Kasumi-1 (cell line): ENCODE results near the gene JAML.

Experiments used
- DNase-seq, 2 experiments: peaks; one replicate each; lab custom pipeline; 2025; lab: John Stamatoyannopoulos, UW

Gene JAML

GRCh38 chr11:118215765-118216164, 9.0 kb downstream of the JAML start:
- DNase-seq = no peak

DNA sequence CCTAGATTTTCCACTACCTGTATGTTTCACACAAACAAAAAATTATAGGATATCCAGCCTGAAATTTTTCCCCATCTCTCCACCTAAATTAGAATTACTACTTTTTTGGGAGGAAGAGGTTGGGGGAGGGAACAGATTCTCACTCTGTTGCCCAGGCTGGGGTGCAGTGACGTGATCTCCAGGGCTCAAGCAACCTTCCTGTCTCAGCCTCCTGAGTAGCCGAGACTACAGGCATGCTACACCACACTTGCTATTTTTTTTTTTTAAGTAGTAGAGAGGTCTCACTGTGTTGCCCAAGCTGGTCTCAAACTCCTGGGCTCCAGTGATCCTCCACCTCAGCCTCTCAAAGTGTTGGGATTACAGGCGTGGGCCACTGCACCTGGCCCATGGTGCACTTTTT, 9.5 kb downstream of the JAML start:
- DNase-seq = no peak

GRCh38 chr11:118214210-118214914, 10.4 kb downstream of the JAML start:
- DNase-seq = peak; percentile 67 to 83

GRCh38 chr11:118213781-118214180, 11.0 kb downstream of the JAML start:
- DNase-seq = no peak

DNA sequence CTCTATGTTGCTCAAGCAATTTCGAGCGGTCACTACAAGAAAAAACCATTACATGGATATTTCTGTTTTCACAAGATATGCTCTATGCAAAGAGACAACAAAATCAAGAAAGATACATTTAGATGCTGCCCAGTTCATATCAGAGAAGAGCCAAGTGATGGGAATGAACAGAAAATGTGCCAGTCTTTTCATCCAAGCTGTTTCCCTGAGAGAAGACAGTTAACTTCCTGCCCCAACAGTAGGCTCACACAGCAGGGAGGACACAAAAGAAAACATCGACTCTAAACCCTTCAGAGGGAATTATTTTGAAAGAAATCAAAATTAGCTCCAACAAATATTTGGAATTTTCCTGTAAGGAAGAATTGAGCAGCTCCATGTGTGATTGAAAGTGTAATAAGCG, 11.6 kb downstream of the JAML start:
- DNase-seq = no peak

DNA sequence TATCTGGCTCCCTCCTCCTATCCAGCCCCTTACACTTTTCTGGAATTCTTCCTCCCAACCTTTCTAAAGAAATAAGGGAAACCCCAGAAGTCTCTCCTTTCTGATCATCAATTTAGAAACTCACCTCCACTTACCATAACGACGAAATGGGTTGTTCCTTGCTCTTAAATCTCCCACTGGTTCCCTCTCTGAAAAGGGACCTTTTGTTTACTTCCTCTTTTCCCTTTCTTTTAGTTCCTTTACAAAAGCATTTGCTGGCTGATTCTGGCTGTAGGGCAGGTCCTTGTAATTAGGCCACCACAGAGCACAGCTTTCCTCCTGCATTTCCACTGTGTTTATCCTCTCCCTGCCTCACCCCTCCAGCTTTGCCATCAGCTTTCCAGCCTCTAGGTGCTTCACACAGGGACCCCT, 12.0 kb downstream of the JAML start:
- DNase-seq = peak; percentile 43 to 56

GRCh38 chr11:118212131-118212725, 12.6 kb downstream of the JAML start:
- no peak for DNase-seq

DNA sequence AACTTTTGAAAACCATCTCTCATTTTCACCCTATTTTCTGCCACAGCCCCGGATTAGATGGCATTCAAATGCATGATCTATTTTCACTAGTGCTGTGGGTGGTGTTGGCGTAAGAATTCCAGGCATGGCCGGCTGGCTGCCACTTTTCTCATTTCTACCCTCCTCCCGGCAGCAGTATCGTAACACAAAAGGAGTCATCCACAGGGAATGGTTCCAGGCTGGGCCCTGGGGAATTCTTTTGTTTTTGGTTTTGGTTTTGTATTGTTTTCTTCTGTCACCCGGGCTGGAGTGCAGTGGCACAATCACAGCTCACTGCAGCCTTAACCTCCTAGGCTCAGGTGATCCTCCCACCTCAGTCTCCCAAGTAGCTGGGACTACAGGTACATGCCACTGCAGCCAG, 13.8 kb downstream of the JAML start:
- no peak for DNase-seq

- no peak for DNase-seq
Observed at GRCh38 chr11:118210323-118210722, 14.5 kb downstream of the JAML start.

DNA sequence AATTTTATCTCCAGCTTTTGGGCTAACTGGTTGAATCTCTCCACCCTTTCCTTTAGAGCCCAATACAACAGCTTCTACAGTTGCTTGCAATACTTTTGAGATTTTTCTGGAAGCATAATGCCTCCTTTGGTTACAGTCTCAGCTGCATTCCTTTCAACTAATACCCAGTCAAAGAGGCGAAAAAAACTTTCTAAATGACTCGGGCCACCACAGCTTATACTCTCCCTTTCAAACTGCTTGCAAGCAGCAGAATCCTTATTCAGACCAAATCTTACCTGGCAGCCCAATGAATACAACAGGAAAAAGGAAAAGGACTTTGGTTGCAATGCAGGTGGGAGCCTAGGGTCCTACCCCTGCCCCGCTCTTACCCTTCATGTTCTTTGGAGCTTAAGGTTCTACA, 15.8 kb downstream of the JAML start:
- no peak for DNase-seq

- no peak for DNase-seq
Observed at GRCh38 chr11:118207079-118207478, 17.7 kb downstream of the JAML start.

DNA sequence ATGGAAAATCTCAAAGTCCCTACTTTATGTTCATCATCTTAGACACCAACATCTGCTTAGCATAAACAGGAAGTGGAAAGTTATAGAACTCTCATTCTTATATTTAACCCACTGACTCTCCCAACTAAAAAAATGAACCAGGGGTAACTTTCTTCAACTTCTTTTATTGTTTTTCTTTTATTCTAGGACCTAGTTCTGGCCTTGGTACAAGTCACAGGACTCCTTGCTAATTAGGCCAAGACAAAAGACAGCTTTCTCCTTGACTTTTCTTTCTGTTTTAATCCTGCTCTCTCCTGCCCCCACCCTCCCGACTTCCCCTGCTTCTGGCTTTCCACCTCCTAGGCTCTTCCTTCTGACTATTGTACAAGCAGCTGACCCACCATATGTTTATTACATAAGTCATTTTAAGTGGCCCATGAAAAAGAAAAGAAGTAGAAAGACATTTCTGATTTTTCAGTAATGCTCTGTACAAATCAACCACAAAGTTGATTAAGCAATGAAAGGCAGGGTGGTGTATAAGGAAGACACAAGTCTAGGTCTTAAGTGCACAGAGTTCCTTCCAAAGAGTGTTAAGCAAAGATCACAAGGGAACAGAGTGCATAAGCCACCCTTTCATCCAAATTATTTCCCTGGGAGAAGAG, 18.3 kb downstream of the JAML start:
- peak; percentile 18 to 28 for DNase-seq

- no peak for DNase-seq
Observed at GRCh38 chr11:118205606-118206378, 19.0 kb downstream of the JAML start.

DNA sequence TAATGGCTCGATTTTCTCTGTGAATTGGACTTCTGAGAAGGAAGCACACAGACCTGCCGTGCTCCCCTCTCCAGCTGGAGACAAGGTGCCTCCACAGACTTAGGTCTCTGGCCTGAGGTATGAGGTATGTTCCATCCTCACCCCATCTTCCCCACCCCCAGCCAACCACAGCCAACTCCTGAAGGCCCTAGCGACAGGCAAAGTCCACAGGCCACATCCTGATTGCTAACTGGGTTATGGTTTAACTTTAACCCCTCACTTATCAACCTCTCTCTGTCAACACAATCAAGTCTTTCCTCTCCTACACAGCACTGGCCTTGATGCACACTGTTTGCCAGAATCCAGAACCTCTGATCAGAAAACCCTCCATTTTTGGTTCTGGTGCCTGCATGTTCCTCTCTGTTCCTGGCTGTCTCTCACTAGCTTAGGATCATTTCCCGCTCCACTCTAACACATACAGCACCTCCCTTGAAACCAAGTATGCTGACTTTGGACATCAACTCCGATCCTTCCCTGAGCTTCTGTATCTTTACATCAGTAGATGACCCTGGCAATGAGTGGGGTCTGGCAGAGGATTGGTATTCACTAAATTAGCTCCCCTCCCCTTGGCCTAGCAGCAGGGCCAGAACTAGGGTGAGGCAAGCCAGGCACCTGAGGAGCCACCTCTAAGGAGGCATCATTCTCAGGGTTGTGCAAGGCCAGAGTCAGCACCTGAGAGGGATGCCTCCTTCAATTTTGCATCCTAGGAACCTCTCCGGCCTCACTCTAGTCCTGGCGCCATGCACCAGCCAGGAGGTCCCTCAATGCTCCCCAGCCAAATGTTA, 22.0 kb downstream of the JAML start:
- DNase-seq = no peak

GRCh38 chr11:118201966-118202365, 22.8 kb downstream of the JAML start:
- no peak for DNase-seq

- DNase-seq = no peak
Observed at GRCh38 chr11:118200901-118201680, 23.7 kb downstream of the JAML start.

DNA sequence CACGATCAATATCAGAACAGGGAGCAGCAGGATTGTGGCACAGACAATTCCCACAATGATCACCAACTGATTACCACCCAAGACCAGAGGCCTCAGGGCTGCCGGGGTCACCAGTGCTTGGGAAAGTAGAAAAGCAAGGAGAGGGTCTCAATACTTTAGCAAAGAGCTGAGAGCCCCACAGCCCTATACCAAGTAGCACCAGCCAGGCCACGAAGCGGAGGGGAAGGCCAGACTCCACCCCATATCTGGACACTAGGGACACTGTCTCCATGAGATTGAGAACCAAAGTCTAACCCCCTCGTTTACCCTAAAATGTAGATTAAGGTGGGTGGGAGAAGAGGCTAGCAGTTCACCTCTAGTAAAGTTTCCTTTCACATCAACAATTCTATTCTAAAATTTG, 24.3 kb downstream of the JAML start:
- no peak for DNase-seq

DNA sequence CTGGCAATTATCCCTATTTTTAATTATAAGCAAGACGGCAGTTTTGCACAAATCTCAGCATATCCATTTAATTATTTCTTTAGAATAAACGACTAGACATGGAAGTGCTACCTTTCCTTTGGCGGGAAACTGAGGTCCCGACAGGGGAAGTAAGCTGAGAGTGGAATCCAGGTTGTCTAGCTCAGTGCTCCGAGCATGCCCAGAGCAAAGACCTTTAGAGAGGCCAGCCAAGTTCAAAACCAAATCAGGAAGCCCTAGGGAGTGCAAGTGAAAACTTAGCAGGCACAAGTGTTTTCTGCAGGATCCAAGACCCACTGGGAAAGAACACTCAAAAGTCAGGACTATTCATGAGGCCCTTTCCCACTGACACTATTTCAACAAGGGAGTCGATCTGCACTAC, 25.7 kb downstream of the JAML start:
- no peak for DNase-seq

- peak; percentile 37 to 65 for DNase-seq
Observed at GRCh38 chr11:118198370-118198769, 26.4 kb downstream of the JAML start.

DNA sequence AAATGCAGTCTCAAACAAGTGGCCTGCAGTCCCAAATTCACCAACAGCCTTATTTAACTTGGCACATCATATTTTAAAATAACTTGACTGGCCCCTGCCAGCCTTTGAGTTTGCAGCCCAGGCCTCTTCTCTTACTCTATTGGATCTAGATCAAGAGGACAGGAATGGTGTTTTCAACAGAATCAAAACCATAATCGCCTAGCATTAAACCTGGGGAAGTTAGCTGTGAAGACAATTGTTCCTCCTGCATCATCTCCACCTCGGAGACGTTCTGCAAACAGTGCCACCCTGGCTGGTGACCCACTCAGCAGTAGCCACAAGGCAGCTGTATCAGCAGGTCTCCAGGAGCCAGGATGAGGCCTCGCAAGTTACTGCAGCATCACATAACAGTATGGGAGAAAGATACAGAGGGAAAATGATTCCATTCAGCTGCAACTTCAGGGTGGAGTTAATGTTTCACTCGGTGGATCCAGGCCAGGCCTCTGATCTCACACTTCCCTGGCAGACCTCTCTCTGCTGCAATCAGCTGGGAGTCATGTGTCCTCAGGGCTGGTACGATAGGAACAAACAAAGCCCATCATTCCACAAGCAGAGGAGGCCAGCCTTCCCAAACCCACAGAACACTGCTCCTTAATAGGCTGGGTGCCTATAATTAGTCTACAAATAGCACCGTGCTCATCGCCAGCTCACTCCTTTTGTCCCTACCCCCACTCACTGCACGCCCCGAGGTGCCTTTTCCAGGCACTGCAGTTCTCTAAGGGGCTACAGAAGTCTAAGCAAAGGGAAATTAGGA, 29.8 kb downstream of the JAML start:
- DNase-seq = no peak
